CD4-positive, alpha-beta T cell treated with Interleukin-6 for 4 hours (primary cell): Measurements from ENCODE around the gene FASTKD3.
"Not testable (repeated sequence)": the region's sequence is repeated elsewhere in the genome, so short reads cannot be mapped to it uniquely, and the experiment has no call there.

Experiments used
- DNase-seq: peaks from one replicate; pipeline ENCODE4 v3.0.0-alpha.2; 2020; ENCODE audit warnings: mixed read lengths

The FASTKD3 gene, protein sequence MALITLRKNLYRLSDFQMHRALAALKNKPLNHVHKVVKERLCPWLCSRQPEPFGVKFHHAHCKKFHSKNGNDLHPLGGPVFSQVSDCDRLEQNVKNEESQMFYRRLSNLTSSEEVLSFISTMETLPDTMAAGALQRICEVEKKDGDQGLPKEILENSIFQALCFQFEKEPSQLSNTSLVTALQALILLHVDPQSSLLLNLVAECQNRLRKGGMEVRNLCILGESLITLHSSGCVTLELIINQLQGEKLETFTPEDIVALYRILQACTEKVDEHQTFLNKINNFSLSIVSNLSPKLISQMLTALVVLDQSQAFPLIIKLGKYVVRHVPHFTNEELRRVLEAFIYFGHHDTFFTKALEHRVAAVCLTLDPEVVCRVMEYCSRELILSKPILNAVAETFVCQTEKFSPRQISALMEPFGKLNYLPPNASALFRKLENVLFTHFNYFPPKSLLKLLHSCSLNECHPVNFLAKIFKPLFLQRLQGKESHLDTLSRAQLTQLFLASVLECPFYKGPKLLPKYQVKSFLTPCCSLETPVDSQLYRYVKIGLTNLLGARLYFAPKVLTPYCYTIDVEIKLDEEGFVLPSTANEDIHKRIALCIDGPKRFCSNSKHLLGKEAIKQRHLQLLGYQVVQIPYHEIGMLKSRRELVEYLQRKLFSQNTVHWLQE

DNA sequence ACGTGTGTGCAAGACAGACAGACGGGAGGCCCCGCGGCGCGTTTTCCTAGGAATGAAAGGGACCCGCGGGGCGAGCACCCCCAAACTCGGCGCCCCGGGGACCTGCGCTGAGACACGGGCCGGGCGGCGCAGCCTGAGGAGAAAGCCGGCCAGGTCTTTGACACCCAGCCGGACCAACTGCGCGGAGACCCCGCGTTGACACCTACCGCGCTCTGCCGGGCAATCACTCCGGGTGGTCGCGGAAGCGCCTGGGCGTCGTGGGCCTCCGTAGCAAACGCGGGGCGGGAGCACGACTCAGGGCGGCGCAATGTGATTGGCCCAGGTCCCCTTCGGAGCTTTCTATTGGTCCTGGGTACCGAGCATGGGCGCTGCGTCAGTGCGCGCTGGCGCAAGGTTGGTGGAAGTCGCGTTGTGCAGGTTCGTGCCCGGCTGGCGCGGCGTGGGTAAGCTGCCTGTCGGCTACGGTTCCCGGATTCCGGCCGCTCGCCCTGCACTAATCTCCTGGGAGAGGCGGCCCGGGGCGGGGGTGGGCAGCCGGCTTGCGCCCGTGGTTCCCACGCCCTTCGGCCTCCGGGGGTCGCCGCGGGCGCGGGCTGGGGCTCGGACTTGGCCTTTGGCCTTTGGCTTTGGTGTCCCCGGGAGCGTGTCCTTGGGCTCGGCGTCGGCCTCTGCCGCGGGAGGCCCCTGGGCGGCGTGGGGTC is at the start of gene FASTKD3, which contains the start of gene MTRR:
Gene FASTKD3 (minus strand): TSS at position 259 of the 701 bp plus-strand sequence. CDS start 948 bp downstream, outside the sequence.
Gene MTRR (plus strand): TSS at position 376 of the 701 bp plus-strand sequence. CDS start 1,647 bp downstream, outside the sequence.
- peak; percentile 90 for DNase-seq

DNA sequence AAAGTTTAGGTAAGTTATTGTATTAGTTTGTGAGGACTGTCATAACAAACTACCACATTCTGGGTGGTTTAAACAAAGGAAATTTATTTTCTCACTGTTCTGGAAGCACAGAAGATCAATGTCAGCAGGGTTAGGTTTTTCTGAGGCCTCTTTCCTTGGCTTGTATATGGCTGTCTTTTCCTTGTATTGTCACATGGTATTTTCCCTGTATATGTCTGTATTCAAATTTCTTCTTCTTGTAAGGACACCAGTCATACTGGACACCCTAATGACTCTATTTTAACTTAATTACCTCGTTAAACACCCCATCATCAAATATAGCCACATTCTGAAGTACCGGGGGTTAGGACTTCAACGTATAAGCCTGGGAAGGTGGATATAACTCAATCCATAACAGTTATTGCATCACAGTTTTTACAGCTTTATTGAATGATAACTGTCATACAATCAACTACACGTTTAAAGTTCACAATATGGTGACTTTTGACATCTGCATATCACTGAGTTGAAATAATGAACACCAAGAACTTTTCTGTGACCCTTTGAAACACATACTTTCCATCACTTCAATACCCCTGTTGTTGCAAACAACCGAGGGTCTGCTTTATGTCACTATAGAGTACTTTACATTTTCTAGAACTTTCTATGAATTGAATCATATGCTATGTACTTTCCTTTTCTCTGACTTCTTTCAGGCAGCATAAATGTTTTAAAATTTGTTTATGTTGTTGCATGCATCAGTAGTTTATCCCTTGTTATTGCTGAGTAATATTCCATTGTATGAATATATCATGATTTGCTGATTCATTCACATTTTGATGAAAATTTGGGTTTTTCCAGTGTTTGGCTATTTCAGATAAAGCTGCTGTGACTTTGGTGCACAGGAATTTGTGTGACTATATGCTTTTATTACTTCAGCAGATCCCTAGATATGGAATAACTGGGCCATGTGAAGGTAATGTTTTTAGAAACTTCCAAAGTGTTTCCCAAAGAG is 48.6 kb upstream of the FASTKD3 start:
- DNase-seq = no peak

DNA sequence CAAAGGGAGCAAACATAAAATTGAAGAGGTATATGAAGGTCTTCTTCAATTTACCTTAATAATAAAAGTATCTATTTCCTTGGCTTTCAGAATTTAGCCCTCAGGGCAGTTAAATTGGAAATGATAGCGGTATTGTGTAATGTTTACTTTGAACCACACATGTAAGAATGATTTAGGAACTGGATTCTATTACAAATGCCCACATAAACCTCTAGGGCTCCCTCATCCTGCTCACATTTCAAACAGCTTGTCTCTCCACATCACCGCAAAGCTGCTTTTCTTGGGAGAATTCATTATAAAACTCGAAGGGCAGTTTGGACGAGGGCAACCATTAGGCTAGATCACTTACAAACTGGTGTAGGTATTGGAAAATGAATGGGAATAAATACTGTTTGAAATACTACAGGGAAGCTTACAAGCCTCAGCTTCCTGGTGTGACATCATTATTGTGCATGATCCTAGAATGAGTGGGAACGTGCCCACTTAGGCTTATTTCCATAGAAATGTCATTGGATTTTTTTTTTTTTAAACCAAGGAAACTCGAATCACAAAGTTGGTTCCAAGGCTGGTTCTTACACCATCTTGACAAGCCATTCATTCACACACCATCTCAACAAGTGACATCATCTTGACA is 47.5 kb upstream of the FASTKD3 start:
- no peak for DNase-seq

DNA sequence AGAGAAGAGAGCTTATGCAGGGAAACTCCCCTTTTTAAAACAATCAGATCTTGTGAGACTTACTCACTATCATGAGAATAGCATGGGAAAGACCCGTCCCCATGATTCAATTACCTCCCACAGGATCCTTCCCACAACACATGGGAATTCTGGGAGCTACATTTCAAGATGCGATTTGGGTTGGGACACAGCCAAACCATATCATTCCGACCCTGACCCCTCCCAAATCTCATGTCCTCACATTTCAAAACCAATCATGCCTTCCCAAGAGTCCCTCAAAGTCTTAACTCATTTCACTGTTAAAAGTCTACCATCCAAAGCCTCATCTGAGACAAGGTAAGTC is 42.6 kb upstream of the FASTKD3 start:
- not testable (repeated sequence) for DNase-seq

DNA sequence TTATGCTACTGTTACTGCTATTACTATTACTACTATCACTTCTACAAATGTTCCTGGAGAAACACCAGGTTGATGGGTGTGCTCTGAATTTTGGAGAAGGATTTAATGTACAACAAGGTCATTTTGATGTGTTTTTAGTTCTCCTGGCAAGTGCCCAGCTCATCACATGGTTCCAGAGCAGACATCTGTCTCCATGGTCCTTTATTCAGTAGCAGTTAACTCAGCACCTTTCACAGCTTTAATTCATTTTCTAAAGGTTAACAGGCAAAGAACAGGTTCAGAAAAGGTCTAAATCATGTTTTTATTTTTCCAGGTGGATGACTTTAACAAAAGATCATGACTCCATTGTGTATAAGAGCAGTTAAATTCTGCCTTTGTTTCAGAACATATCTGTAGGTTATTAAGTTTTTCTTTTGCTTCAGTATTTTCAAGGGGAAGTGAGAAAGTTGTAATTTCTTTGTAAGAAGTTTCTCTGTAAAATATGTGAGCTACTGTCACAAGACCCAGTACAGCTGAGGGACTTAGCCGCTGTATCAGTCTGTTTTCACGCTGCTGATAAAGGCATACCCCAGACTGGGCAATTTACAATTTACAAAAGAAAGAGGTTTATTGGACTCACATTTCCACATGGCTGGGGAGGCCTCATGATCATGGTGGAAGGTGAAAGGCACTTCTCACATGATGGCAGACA is 42.1 kb upstream of the FASTKD3 start:
- no peak for DNase-seq

DNA sequence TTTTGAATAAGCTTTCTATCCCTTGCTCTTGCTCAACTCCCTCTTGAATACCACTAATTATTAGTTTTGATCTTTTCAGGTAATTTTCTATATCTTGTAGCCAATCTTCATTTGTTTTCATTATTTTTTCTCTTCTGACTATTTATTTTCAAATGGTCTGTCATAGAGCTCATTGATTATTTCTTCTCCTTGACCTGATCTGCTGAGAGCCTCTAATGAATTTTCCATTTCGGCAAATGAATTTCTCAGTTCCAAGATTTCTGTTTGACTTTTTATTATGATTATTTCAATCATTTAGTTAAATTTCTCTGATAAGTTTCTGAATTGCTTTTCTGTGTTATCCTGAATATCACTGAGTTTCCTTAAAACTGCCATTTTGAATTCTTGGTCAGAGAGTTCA is 39.5 kb upstream of the FASTKD3 start:
- DNase-seq = no peak

DNA sequence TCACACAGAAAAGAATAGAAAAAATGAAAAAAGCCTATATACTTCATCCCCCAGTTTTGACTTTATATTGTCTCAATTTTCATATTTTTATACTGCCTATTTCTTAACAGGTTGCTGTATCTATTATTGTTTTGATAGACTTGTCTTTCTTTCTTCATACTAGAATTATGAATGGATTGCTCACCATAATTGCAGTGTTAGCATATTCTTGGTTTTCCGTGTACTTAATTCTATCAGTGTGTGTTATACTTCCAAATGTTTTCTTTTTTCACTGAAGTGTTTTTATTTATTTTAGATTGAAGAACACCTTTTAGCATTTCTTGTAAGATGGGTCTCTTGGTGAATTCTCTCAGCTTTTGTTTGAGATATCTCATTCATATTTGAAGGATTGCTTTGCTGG is 38.8 kb upstream of the FASTKD3 start:
- DNase-seq = no peak

DNA sequence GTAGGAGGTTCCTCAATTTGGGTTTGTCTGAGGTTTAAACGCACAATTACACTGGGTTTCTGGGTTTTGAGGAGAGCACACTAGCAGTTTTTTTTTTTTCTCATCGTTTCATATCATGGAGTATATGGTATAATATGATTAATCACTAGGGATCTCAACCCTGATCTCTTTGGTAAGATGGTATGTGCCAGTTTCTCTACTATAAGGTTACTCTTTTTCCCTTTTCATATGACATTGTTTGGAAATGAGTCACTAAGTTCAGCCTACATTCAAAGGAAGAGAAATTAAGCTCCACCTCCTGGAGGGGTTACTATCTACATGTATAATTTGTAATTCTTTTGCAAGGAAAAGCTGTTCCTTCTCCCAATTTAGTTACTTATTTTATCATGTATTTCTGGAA is 35.3 kb upstream of the FASTKD3 start:
- DNase-seq = no peak

DNA sequence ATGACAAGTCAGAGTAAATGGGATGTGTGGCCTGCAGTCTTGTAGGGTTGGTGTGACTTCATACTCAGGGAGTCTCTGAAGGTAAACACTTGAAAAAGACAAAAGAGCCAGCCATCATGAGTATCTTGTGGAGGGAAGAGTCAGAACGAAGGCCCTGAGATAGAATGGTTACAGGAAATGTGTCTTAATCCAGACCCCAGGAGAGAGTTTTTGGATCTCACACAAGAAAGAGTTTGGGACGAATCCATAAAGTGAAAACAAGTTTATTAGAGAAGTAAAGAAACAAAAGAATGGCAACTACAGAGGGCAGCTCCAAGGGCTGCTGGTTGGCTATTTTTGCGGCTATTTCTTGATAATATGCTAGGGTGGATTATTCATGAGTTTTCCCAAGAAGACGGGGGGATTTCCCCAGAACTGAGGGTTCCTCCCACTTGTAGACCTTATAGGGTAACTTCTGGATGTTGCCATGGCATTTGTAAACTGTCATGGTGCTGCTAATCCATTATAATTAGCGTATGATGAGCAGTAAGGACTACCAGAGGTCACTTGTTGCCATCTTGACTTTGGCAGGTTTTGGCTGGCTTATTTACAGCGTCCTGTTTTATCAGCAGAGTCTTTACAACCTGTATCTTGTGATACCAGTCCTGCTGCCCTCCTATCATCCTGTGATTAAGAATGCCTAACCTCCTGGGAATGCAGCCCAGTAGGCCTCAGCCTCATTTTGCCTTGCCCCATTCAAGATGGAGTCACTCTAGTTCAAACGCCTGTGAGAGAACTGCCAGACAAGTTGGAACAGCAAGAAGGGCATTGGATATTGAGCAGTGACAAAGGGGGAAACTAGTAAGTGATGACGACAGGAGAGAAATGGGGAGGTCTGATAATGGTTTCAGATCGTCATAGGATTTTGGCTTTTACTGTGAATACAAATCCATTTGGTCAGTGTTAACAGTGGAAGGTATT is 34.1 kb upstream of the FASTKD3 start:
- DNase-seq = no peak

DNA sequence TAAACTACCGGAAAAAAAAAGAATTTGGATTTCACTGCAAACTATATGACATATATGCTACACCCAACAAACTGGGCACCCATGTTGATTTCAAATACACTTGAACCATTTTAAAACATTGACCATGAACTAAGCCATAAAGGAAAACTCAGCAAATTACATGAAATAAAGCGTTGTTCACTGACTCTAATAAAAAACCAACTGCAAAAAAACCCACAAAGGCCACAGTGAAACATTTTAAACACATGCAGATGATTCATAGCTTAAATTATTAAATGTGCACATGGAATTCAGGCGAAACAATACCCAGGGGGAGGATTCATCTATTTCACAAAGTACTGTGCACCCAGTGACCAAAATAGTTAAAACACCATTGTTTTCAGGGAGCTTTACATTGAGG is 33.4 kb upstream of the FASTKD3 start:
- no peak for DNase-seq

DNA sequence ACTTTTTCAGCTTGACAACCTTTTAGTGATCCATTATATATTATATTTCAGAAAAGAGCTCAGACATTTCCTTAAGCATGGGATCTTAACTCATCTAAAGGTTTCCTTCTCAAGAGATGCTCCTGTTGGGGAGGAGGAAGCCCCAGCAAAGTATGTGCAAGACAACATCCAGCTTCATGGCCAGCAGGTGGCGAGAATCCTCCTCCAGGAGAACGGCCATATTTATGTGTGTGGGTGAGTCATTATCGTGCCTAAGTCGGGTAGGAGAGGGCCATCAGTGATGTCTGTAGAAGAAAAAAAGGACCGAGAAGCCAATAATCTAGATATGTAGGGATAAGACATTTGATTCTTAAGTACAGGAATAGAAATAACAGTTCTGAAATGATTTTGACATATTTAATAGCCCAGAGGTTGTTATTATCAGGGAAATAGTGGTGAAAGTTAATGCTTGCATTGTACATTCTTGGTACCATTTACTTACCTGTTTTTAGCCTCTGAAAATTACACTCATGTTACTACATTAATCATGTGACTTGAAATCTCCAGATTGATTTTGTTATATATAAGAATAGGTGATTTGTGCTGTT is 28.3 kb upstream of the FASTKD3 start:
- DNase-seq = peak; percentile 43

DNA sequence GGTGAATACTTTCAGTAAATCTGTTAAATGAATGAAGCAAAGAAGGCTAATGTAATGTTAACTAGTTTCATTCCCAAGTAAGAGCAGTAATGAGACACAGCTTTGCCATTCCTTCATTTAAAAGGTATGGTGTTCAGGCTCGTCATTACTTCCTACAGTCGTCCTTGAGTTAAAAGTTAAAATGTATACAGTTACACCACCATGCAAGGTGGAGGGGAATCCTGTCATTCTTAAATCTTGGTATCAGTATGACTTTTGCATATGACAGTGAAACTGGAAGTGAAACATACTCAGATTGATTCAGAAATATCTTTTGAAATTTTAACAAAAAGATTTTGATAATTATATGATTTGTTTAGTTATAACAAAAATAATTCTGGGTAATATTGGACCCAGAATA is 26.0 kb upstream of the FASTKD3 start:
- no peak for DNase-seq

DNA sequence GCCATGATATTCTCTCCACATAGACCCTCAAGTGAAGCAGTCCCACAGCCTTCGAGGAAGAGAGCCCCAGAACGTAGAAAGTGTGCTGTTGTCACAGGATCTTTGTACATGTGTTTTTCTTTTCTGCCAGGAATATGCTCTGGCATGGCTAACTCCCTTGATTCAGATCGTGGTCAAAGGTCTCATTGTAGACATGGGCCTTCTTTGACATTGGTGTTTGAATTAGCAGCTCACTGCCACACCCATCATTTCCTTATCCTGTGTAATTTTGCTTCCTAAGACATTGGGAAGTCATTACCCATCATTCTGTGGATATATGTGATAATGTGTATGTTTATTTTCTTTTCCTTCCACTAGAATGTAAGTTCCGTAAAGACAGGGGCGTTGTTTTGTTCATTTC is 25.6 kb upstream of the FASTKD3 start:
- DNase-seq = no peak

DNA sequence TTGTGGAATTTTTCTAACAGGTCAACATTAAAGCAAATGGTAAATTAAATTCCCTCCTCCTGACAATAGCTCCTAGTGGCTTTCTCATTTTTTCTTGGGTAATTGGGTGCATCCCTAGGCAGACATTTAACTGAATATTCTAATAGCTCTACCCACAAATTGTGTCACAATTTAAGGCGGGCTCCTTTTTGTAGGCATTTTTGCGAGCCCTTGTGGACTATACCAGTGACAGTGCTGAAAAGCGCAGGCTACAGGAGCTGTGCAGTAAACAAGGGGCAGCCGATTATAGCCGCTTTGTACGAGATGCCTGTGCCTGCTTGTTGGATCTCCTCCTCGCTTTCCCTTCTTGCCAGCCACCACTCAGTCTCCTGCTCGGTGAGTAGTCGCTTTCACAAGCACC is 20.1 kb upstream of the FASTKD3 start:
- no peak for DNase-seq

DNA sequence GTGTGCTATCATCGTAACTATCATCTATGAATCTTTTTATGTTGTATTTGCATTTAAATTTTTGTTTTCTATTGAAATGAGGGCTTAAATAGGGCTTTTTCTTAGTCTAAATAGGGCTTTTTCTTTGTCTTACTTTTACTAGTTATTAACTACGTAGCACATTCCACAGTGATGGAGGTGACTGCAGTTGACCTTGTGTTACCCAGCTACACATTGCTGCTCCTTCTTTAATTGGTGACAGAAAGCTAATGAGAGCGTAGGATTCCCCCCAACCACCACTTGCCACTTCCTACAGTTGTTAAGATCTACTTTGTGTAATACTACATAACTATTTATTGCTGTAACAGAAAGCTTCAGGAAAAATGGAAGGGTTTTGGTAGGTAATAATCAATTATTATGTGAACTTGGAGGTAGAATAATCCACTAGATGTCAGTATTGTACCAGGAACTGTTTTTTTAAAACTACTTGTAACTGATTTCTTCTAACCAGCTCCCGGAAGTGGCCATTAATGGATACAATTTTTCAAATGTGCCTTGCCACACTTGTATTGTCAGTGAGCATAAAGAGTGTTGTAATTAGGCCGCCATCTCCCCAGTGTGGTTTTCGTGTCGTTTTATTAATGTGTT is 18.1 kb upstream of the FASTKD3 start:
- DNase-seq = no peak

DNA sequence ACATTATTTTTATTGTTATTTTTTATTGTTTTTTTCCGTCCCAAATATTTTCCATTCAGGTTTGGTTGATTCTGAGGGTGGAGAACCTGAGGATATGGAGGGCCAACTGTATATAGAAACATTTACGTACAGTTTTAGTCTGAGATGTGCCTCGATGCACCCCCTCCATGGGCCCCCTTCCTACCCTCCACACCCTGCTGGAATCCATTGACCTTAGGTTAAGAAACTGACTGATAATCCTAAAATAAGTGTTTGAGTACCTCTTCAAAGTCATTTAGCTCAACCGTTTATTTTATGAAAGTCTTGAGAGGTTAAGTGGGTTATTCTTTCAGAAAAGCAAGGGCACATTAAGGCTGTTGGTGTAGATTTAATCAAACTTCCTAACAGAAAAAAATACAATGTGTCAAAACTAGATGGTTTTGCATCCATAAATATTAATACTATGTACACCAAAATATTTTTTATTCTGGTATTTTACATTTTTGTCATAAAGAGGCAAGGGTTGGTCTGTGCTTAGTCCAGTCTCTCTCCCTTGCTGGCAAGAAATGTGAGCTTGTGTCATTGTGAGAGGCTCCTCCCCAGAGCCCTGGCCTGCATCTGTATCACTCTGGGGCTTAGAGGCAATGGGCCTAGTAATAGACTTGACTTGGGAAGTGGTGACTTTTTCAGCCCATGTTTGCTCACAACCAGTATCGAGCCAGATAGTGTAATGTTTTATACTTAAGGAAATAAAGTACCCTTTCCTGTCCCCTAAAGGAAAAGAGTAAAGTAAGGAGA is 15.8 kb upstream of the FASTKD3 start:
- no peak for DNase-seq

DNA sequence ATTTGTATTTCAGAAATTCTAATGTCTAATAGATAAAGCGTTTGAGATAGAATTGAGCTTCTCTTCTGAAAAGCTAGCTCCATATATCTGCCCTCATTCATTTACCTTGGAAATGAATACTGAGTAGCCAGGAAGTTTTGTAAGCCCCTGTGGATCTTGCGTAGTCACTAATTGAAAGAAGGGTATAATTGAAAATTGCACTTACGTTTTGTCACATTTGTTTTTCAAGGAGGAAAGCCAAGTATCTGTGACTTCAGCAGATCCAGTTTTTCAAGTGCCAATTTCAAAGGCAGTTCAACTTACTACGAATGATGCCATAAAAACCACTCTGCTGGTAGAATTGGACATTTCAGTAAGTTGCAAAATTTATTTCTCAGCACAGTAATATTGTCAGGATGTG is 14.1 kb upstream of the FASTKD3 start:
- DNase-seq = no peak

DNA sequence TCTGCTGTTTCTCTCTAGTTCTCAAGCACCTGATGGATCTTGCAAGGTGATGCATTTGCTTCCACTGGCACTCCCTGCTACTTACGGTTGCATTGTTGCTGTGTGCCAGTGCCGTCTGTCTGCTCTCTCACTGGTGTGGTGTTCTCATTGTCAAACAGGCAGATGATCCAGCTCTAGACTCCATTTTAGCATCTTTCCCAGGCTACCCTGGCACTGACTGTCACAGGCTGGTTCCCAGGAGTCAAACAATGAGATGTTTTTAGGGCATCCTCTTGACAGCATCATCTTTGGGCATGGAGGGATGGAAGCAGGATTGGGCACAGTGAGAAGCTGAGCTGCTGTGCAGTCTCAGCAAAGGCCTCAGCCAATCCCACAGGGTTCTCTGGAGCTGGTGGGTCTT is 13.0 kb upstream of the FASTKD3 start:
- no peak for DNase-seq
